Measurements from ENCODE around the gene ENPP1. TPM values are rescaled to one million over a fixed set of nuclear protein-coding genes. Genes with fewer than 3 reads are reported as not detected.

Gene ENPP1
- total and polyA plus RNA-seq, 2 donors (not counting 3 experiments of a cell fraction or from before 2014, with no cell fraction given) = 0.36 to 1.4 TPM

- no peak for DNase-seq (ENCODE audit: low read depth, low spot score)
- ChIA-PET CTCF (interaction anchor here (1.2 to 3.2 kb wide), 2 partner anchors 9 to 167 kb away, joined by 4 to 9 read pairs; no protein-coding TSS in a partner anchor), POLR2A (no interaction called here)
- Histone ChIP-seq H3K9me1 (replicated peaks; ENCODE audit: control insufficient read depth, extremely low read depth, insufficient read depth, low read length) (no peaks in the 10 kb centered on the region), H3K4me1 (ENCODE audit: control insufficient read depth, extremely low read depth, insufficient read depth, low read length) (peaks cover 17% of the 10 kb centered on the region), H3K4me3 (replicated peaks in 1 of 3; ENCODE audit: insufficient read depth in 1 of 3, low read depth in 1 of 3, low read length in 3 of 3) (no peak overlapping the region), H3K4me2 (ENCODE audit: insufficient read depth, low read length) (no peak overlapping the region), H4K20me1 (replicated peaks; ENCODE audit: control insufficient read depth, extremely low read depth, insufficient read depth, low read length) (no peaks in the 10 kb centered on the region), H3K9ac (replicated peaks; ENCODE audit: extremely low read depth, insufficient read depth, low read length) (no peak overlapping the region), H3K9me3 (replicated peaks; ENCODE audit: control insufficient read depth, insufficient read depth, low read length) (no peaks in the 10 kb centered on the region), H3K27ac (ENCODE audit: insufficient read depth, low read depth, low read length) (no peak overlapping the region), H3K36me3 (ENCODE audit: control insufficient read depth in 2 of 2, extremely low read depth in 1 of 2, insufficient read depth in 2 of 2, low read length in 2 of 2) (no peaks in the 10 kb centered on the region), H2AFZ (ENCODE audit: low read depth, low read length) (no peak overlapping the region), H3K27me3 (ENCODE audit: control insufficient read depth in 2 of 2, insufficient read depth in 2 of 2, low read length in 2 of 2) (no peaks in the 10 kb centered on the region), H3K79me2 (ENCODE audit: control insufficient read depth, insufficient read depth, low read length) (no peaks in the 10 kb centered on the region)
- intact Hi-C loops (cut with micrococcal nuclease) (no loop called here), dilution Hi-C loops (cut with MboI; ENCODE audit: extremely low pct_ligation_motif_present, low sequenced_read_pairs) (no loop called here)
- BruUV-seq (replicated peaks) = no TSS peak
- FAIRE-seq = no peak
- TF ChIP-seq FOS (IDR thresholded peaks at IDR 0.05; ENCODE audit: borderline replicate concordance, insufficient read depth, low read length) = no peak
- no peak for TF ChIP-seq POLR2AphosphoS5 (IDR thresholded peaks at IDR 0.05; ENCODE audit: insufficient read depth, low read depth, low read length)
- TF ChIP-seq MAX (IDR thresholded peaks at IDR 0.05; ENCODE audit: insufficient read depth, insufficient read length) = no peak
- TF ChIP-seq MYC (IDR thresholded peaks at IDR 0.05; ENCODE audit: low read depth, low read length) = no peak
These were observed 54.7 kb downstream of the ENPP1 start for GRCh38 chr6:131862476-131862875.

- Histone ChIP-seq H3K9me1 (replicated peaks; ENCODE audit: control insufficient read depth, extremely low read depth, insufficient read depth, low read length) (no peaks in the 10 kb centered on the region), H3K27ac (ENCODE audit: insufficient read depth, low read depth, low read length) (no peak overlapping the region), H3K4me1 (ENCODE audit: control insufficient read depth, extremely low read depth, insufficient read depth, low read length) (peaks cover 11% of the 10 kb centered on the region), H2AFZ (ENCODE audit: low read depth, low read length) (no peak overlapping the region), H3K9me3 (replicated peaks; ENCODE audit: control insufficient read depth, insufficient read depth, low read length) (no peaks in the 10 kb centered on the region), H3K4me3 (replicated peaks in 1 of 3; ENCODE audit: insufficient read depth in 1 of 3, low read depth in 1 of 3, low read length in 3 of 3) (no peak overlapping the region), H3K79me2 (ENCODE audit: control insufficient read depth, insufficient read depth, low read length) (no peaks in the 10 kb centered on the region), H3K27me3 (ENCODE audit: control insufficient read depth in 2 of 2, insufficient read depth in 2 of 2, low read length in 2 of 2) (no peaks in the 10 kb centered on the region), H3K36me3 (ENCODE audit: control insufficient read depth in 2 of 2, extremely low read depth in 1 of 2, insufficient read depth in 2 of 2, low read length in 2 of 2) (no peaks in the 10 kb centered on the region), H3K9ac (replicated peaks; ENCODE audit: extremely low read depth, insufficient read depth, low read length) (no peak overlapping the region), H3K4me2 (ENCODE audit: insufficient read depth, low read length) (no peak overlapping the region), H4K20me1 (replicated peaks; ENCODE audit: control insufficient read depth, extremely low read depth, insufficient read depth, low read length) (no peaks in the 10 kb centered on the region)
- DNase-seq (ENCODE audit: low read depth, low spot score) (no peak), FAIRE-seq (no peak)
- TF ChIP-seq MAX (IDR thresholded peaks at IDR 0.05; ENCODE audit: insufficient read depth, insufficient read length) (no peak), POLR2A (IDR thresholded peaks at IDR 0.05; ENCODE audit: low read depth, low read length) (no peak), EZH2 (IDR thresholded peaks at IDR 0.05; ENCODE audit: borderline replicate concordance, low read depth, low read length, severe bottlenecking) (no peak), POLR2AphosphoS5 (IDR thresholded peaks at IDR 0.05; ENCODE audit: insufficient read depth, low read depth, low read length) (no peak), GATA2 (IDR thresholded peaks at IDR 0.05; ENCODE audit: insufficient read depth, insufficient read length, low read depth, low read length) (no peak), JUN (IDR thresholded peaks at IDR 0.05; ENCODE audit: borderline replicate concordance, insufficient read depth, insufficient read length, low read depth) (no peak), FOS (IDR thresholded peaks at IDR 0.05; ENCODE audit: borderline replicate concordance, insufficient read depth, low read length) (no peak), MYC (IDR thresholded peaks at IDR 0.05; ENCODE audit: low read depth, low read length) (no peak)
- TF ChIP-seq, protein P1, sequence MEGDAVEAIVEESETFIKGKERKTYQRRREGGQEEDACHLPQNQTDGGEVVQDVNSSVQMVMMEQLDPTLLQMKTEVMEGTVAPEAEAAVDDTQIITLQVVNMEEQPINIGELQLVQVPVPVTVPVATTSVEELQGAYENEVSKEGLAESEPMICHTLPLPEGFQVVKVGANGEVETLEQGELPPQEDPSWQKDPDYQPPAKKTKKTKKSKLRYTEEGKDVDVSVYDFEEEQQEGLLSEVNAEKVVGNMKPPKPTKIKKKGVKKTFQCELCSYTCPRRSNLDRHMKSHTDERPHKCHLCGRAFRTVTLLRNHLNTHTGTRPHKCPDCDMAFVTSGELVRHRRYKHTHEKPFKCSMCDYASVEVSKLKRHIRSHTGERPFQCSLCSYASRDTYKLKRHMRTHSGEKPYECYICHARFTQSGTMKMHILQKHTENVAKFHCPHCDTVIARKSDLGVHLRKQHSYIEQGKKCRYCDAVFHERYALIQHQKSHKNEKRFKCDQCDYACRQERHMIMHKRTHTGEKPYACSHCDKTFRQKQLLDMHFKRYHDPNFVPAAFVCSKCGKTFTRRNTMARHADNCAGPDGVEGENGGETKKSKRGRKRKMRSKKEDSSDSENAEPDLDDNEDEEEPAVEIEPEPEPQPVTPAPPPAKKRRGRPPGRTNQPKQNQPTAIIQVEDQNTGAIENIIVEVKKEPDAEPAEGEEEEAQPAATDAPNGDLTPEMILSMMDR (IDR thresholded peaks at IDR 0.05; ENCODE audit: extremely low read depth in 1 of 2, insufficient read depth in 1 of 2, low read depth in 1 of 2, low read length in 2 of 2) = no peak
- ChIA-PET POLR2A (no interaction called here), CTCF (interaction anchor here (0.9 to 2.2 kb wide), 5 partner anchors 14 to 412 kb away, joined by 3 to 8 read pairs (median 5); no protein-coding TSS in a partner anchor)
- dilution Hi-C loops (cut with MboI; ENCODE audit: extremely low pct_ligation_motif_present, low sequenced_read_pairs) = no loop called here
- BruUV-seq (replicated peaks) = no TSS peak
- intact Hi-C loops (cut with micrococcal nuclease) = no loop called here
These were observed 59.9 kb downstream of the ENPP1 start for GRCh38 chr6:131867744-131868143.
